ENCODE results near the gene SLC35B2. TPM values are rescaled to one million over a fixed set of nuclear protein-coding genes. Genes with fewer than 3 reads are reported as not detected.
"Not testable (repeated sequence)": the region's sequence is repeated elsewhere in the genome, so short reads cannot be mapped to it uniquely, and the experiment has no call there.

The SLC35B2 gene
- total RNA-seq, 1 experiment from 2014 or later = 28.9 TPM

DNA sequence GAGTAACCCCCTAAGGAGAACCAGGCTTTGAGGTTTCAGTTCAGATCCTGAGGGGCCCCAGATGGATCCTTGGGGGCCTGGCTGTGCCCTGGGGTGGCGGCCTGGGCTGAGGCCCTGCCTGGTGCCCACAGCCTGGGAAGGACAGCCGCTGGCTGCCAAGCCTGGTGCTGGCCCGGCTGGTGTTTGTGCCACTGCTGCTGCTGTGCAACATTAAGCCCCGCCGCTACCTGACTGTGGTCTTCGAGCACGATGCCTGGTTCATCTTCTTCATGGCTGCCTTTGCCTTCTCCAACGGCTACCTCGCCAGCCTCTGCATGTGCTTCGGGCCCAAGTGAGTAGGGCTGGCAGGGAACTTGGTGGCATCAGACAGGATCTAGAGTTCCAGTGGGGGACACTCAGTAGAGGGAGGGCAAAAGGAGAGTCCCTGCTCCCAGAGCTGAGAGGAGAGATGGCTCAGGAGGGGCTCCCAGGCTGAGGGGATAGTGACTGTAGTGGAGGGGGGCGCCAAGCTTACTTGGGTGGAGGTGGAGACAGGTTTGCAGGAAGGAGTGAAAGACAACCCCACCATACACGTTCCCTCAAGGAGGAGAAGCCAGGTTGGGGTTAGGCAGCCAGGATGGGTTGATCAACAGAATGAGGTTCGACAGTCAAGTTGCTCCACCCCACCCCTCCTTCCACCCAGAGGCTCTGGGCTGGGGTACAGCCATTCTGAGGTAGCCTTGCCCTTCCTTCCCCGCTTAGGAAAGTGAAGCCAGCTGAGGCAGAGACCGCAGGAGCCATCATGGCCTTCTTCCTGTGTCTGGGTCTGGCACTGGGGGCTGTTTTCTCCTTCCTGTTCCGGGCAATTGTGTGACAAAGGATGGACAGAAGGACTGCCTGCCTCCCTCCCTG, 24.4 kb downstream of the SLC35B2 start:
- DNase-seq (ENCODE audit: low spot score) (no peak), ATAC-seq (no peak)
- POLR2A ChIA-PET = no interaction called here
- no peaks in the 10 kb centered on the region for H3K9me3 Mint-ChIP-seq
- peaks cover 40% of the 10 kb centered on the region for H3K4me1 Mint-ChIP-seq
- peaks cover 60% of the 10 kb centered on the region for H3K36me3 Mint-ChIP-seq
- TF ChIP-seq ZNF396 (CRISPR knock-in tag; IDR thresholded peaks at IDR 0.05; ENCODE audit: borderline replicate concordance) (no peak), RELA (CRISPR knock-in tag; IDR thresholded peaks at IDR 0.05; ENCODE audit: borderline replicate concordance) (no peak), HMGA2 (CRISPR knock-in tag; IDR thresholded peaks at IDR 0.05) (no peak), ESRRA (CRISPR knock-in tag; IDR thresholded peaks at IDR 0.05; ENCODE audit: borderline replicate concordance) (no peak), TEAD4 (CRISPR knock-in tag; IDR thresholded peaks at IDR 0.05) (no peak)
- TF ChIP-seq, protein P1, sequence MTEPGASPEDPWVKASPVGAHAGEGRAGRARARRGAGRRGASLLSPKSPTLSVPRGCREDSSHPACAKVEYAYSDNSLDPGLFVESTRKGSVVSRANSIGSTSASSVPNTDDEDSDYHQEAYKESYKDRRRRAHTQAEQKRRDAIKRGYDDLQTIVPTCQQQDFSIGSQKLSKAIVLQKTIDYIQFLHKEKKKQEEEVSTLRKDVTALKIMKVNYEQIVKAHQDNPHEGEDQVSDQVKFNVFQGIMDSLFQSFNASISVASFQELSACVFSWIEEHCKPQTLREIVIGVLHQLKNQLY (CRISPR knock-in tag; IDR thresholded peaks at IDR 0.05) = no peak
- no peak overlapping the region for H3K4me3 Mint-ChIP-seq
- peak overlapping the region; percentile 87 for H3K27ac Mint-ChIP-seq
- H3K27me3 Mint-ChIP-seq (ENCODE audit: low read depth) = no peaks in the 10 kb centered on the region
- CTCF ChIA-PET = interaction anchor here (1.9 to 6.3 kb wide), 4 partner anchors 9 to 76 kb away, joined by 12 to 174 read pairs (median 32); partner anchors contain the start of genes SLC29A1 and SLC35B2

DNA sequence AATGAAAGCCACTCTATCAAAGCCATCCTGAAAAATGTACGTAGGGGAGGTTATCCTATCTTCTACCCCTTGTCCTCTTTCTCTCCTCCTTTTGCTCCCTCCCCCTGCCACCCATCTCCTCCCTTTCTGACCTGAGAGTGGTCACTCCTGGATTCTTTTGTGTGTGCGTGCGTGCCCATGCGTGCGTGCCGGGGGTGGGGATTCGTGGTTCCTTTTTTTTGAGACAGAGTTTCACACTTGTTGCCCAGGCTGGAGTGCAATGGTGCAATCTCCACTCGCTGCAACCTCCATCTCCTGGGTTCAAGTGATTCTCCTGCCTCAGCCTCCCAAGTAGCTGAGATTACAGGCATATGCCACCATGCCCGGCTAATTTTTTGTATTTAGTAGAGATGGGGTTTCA, 25.9 kb downstream of the SLC35B2 start:
- H3K4me3 Mint-ChIP-seq; H3K9me3 Mint-ChIP-seq; ATAC-seq; H3K27me3 Mint-ChIP-seq (ENCODE audit: low read depth); CTCF ChIA-PET; H3K27ac Mint-ChIP-seq; POLR2A ChIA-PET; DNase-seq (ENCODE audit: low spot score): not testable (repeated sequence)
- Mint-ChIP-seq H3K4me1 (peaks cover 39% of the 10 kb centered on the region), H3K36me3 (peaks cover 60% of the 10 kb centered on the region)

DNA sequence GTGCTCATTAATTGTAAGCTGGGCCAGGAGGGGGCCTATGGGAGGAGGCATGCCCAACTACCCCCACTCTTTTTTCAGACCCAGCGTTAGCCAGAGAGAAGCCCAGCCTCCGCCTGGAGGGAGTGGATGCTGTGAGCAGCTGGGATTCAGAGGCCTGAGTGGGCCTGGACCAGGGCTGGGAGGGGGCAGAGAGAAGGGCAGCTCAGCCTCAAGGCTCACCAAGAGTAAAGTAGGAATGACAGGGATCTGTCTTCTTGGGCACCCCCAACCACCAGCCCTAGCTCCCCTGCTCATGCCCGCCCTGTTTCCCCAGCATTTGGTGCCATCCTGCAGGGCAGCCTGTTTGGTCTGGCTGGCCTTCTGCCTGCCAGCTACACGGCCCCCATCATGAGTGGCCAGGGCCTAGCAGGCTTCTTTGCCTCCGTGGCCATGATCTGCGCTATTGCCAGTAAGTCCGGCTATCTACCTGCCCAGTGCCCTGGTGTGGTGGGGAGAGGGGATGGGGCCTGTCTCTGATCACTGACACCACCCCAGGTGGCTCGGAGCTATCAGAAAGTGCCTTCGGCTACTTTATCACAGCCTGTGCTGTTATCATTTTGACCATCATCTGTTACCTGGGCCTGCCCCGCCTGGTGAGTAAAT, 27.2 kb downstream of the SLC35B2 start:
- H3K27ac Mint-ChIP-seq = no peak overlapping the region
- H3K9me3 Mint-ChIP-seq = no peaks in the 10 kb centered on the region
- no peak overlapping the region for H3K4me3 Mint-ChIP-seq
- CTCF ChIA-PET = interaction anchor here (1.2 kb wide), 1 partner anchor 16 kb away, joined by 3 read pairs; the partner anchor contains the start of gene HSP90AB1
- H3K27me3 Mint-ChIP-seq (ENCODE audit: low read depth) = no peaks in the 10 kb centered on the region
- TF ChIP-seq ATF1 (CRISPR knock-in tag; IDR thresholded peaks at IDR 0.05) = no peak
- no peak for TF ChIP-seq IRF2 (CRISPR knock-in tag; IDR thresholded peaks at IDR 0.05; ENCODE audit: borderline replicate concordance, low read depth)
- TF ChIP-seq ZNF396 (CRISPR knock-in tag; IDR thresholded peaks at IDR 0.05; ENCODE audit: borderline replicate concordance) = no peak
- H3K36me3 Mint-ChIP-seq = peaks cover 52% of the 10 kb centered on the region
- DNase-seq (ENCODE audit: low spot score) (no peak), ATAC-seq (no peak)
- POLR2A ChIA-PET = no interaction called here
- H3K4me1 Mint-ChIP-seq = peaks cover 42% of the 10 kb centered on the region

DNA sequence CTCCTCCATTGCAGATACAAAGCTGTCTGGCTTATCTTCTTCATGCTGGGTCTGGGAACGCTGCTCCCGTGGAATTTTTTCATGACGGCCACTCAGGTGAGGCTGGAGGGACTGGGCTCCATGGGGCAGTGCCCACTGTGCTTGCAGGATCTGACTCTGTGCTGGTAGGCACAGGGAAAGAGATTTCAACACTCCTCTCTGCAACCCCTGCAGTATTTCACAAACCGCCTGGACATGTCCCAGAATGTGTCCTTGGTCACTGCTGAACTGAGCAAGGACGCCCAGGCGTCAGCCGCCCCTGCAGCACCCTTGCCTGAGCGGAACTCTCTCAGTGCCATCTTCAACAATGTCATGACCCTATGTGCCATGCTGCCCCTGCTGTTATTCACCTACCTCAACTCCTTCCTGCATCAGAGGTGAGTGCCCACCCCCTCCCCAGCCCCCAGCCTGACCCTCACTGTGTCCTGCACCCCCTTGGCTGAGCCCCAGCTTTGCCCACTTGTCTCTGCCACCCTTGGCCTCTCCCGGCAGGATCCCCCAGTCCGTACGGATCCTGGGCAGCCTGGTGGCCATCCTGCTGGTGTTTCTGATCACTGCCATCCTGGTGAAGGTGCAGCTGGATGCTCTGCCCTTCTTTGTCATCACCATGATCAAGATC, 27.8 kb downstream of the SLC35B2 start:
- H3K9me3 Mint-ChIP-seq = no peaks in the 10 kb centered on the region
- DNase-seq (ENCODE audit: low spot score) (no peak), ATAC-seq (no peak)
- peaks cover 51% of the 10 kb centered on the region for H3K36me3 Mint-ChIP-seq
- no peak overlapping the region for H3K4me3 Mint-ChIP-seq
- POLR2A ChIA-PET = no interaction called here
- TF ChIP-seq, protein P2, sequence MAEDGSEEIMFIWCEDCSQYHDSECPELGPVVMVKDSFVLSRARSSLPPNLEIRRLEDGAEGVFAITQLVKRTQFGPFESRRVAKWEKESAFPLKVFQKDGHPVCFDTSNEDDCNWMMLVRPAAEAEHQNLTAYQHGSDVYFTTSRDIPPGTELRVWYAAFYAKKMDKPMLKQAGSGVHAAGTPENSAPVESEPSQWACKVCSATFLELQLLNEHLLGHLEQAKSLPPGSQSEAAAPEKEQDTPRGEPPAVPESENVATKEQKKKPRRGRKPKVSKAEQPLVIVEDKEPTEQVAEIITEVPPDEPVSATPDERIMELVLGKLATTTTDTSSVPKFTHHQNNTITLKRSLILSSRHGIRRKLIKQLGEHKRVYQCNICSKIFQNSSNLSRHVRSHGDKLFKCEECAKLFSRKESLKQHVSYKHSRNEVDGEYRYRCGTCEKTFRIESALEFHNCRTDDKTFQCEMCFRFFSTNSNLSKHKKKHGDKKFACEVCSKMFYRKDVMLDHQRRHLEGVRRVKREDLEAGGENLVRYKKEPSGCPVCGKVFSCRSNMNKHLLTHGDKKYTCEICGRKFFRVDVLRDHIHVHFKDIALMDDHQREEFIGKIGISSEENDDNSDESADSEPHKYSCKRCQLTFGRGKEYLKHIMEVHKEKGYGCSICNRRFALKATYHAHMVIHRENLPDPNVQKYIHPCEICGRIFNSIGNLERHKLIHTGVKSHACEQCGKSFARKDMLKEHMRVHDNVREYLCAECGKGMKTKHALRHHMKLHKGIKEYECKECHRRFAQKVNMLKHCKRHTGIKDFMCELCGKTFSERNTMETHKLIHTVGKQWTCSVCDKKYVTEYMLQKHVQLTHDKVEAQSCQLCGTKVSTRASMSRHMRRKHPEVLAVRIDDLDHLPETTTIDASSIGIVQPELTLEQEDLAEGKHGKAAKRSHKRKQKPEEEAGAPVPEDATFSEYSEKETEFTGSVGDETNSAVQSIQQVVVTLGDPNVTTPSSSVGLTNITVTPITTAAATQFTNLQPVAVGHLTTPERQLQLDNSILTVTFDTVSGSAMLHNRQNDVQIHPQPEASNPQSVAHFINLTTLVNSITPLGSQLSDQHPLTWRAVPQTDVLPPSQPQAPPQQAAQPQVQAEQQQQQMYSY (CRISPR knock-in tag; IDR thresholded peaks at IDR 0.05) = no peak
- no peak for TF ChIP-seq SMAD4 (CRISPR knock-in tag; IDR thresholded peaks at IDR 0.05)
- TF ChIP-seq, protein P3, sequence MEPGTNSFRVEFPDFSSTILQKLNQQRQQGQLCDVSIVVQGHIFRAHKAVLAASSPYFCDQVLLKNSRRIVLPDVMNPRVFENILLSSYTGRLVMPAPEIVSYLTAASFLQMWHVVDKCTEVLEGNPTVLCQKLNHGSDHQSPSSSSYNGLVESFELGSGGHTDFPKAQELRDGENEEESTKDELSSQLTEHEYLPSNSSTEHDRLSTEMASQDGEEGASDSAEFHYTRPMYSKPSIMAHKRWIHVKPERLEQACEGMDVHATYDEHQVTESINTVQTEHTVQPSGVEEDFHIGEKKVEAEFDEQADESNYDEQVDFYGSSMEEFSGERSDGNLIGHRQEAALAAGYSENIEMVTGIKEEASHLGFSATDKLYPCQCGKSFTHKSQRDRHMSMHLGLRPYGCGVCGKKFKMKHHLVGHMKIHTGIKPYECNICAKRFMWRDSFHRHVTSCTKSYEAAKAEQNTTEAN (CRISPR knock-in tag; IDR thresholded peaks at IDR 0.05) = no peak
- peaks cover 42% of the 10 kb centered on the region for H3K4me1 Mint-ChIP-seq
- CTCF ChIA-PET = interaction anchor here (1.2 kb wide), 1 partner anchor 17 kb away, joined by 3 read pairs; the partner anchor contains the start of gene HSP90AB1
- H3K27ac Mint-ChIP-seq = peak overlapping the region; percentile 72
- H3K27me3 Mint-ChIP-seq (ENCODE audit: low read depth) = no peaks in the 10 kb centered on the region
